DOHH2 (cell line): ENCODE measurements around the gene GPRC5D.

ENCODE experiments used
- H3F3A ChIP-seq: fragments of 200-600 bp; sonication (generic), shearing (Covaris generic); 2 replicates; pipeline ENCODE4 v1.6.0; 2016; ENCODE audit warnings: antibody characterized with exemption, mild to moderate bottlenecking; ENCODE audit not compliant: control insufficient read depth, insufficient read depth
- H3K27ac ChIP-seq: fragments of 200-600 bp; sonication (generic); 2 replicates; pipeline ENCODE4 v1.5.1; 2014; ENCODE audit warnings: low read depth, mild to moderate bottlenecking, low read length, moderate library complexity
- H3K27me3 ChIP-seq: fragments of 200-600 bp; sonication (generic); 2 replicates; pipeline ENCODE4 v1.6.1; 2014; ENCODE audit warnings: mild to moderate bottlenecking, low read length, mixed read lengths; ENCODE audit not compliant: control insufficient read depth
- H3K36me3 ChIP-seq: fragments of 200-600 bp; sonication (generic); 2 replicates; pipeline ENCODE4 v1.6.1; 2014; ENCODE audit warnings: mild to moderate bottlenecking, low read length, moderate library complexity, mixed read lengths; ENCODE audit not compliant: control insufficient read depth
- H3K4me1 ChIP-seq: fragments of 200-600 bp; sonication (generic); 2 replicates; pipeline ENCODE4 v1.6.1; 2014; ENCODE audit warnings: mild to moderate bottlenecking, low read length, mixed read lengths; ENCODE audit not compliant: control insufficient read depth
- H3K4me2 ChIP-seq: fragments of 200-600 bp; sonication (generic); 2 replicates; pipeline ENCODE4 v1.6.0; 2014; ENCODE audit warnings: mild to moderate bottlenecking, low read length, moderate library complexity
- H3K4me3 ChIP-seq: fragments of 200-600 bp; sonication (generic); 2 replicates; pipeline ENCODE4 v1.5.1; 2014; ENCODE audit warnings: mild to moderate bottlenecking, low read length, mixed read lengths
- H3K79me2 ChIP-seq: fragments of 200-600 bp; sonication (generic); 2 replicates; pipeline ENCODE4 v1.6.1; 2014; ENCODE audit warnings: mild to moderate bottlenecking, low read length, mixed read lengths; ENCODE audit not compliant: control insufficient read depth
- H3K9me2 ChIP-seq: fragments of 200-600 bp; sonication (generic); replicated peaks from 2 replicates; pipeline ENCODE4 v1.6.1; 2014; ENCODE audit warnings: mild to moderate bottlenecking, low read length, mixed read lengths; ENCODE audit not compliant: control insufficient read depth
- H3K9me3 ChIP-seq: fragments of 200-600 bp; sonication (generic); 2 replicates; pipeline ENCODE4 v1.6.1; 2014; ENCODE audit warnings: antibody characterized with exemption, low read length, mixed read lengths; ENCODE audit not compliant: control insufficient read depth, insufficient read depth
- H4K20me1 ChIP-seq: fragments of 200-600 bp; sonication (generic); 2 replicates; pipeline ENCODE4 v1.6.0; 2014; ENCODE audit warnings: low read depth, mild to moderate bottlenecking, antibody characterized with exemption, low read length, moderate library complexity; ENCODE audit not compliant: control insufficient read depth, insufficient read depth
- EZH2phosphoT487 ChIP-seq: fragments of 200-600 bp; sonication (generic); IDR thresholded peaks from 2 replicates; pipeline ENCODE4 v1.6.1; 2017; ENCODE audit warnings: borderline replicate concordance, mild to moderate bottlenecking, antibody characterized with exemption, low read length, moderate library complexity, mixed read lengths
- TF ChIP-seq, protein P1 (sequence below): fragments of 200-600 bp; sonication (generic); IDR thresholded peaks from one replicate; pipeline ENCODE4 v1.5.1; 2014; ENCODE audit warnings: antibody characterized with exemption, mild to moderate bottlenecking, low read depth, low read length; ENCODE audit not compliant: poor library complexity, severe bottlenecking

GPRC5D gene

DNA sequence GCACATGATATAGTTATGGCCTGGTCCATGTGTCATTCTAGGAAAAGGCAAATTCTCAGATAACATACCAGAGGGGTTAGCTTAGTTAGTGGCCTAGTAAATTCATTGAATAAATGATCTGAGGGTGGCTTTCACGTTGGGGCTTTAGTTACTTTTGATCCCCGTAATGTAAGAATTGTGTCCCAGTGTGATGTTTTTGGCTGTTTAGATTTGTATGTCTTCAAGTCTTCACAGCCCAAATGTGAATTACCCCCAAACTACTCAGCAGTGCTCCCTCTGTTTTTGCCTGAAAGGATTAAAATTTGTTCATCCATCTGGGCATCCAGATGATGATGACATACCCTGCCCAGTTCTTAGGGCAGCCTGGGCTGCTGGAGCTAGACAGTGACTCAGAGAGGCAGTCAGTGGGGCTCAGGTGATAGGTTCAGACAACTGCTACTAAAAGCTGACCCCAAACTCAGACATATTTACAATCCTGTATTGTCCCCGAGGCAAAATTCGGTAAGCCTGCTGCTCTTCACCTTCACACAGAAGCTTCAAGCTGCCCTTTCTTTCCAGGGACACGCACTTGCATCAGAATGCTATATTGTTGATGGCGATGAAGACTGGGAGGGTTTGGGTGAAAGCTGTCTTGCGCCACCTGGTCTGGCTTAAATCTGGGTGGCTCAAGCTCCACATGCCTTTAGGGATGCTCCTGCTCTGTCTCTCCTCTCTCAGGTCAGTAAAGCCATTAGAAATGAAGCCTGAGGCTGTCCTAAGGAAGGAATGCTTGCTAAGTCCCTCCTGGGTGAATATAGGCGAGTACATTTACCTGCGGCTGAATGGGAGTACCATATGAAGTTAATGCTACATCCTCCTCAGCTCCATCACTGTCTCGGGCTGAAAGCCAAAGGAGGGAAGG is 10.3 kb downstream of the GPRC5D start:
- H3K9me3 ChIP-seq, result no peaks in the 10 kb centered on the region
- no peaks in the 10 kb centered on the region for H3F3A ChIP-seq
- no peak overlapping the region for H3K27ac ChIP-seq
- H3K36me3 ChIP-seq, result no peaks in the 10 kb centered on the region
- H3K4me2 ChIP-seq, result no peak overlapping the region
- TF ChIP-seq EZH2phosphoT487, result no peak
- TF ChIP-seq, protein P1, sequence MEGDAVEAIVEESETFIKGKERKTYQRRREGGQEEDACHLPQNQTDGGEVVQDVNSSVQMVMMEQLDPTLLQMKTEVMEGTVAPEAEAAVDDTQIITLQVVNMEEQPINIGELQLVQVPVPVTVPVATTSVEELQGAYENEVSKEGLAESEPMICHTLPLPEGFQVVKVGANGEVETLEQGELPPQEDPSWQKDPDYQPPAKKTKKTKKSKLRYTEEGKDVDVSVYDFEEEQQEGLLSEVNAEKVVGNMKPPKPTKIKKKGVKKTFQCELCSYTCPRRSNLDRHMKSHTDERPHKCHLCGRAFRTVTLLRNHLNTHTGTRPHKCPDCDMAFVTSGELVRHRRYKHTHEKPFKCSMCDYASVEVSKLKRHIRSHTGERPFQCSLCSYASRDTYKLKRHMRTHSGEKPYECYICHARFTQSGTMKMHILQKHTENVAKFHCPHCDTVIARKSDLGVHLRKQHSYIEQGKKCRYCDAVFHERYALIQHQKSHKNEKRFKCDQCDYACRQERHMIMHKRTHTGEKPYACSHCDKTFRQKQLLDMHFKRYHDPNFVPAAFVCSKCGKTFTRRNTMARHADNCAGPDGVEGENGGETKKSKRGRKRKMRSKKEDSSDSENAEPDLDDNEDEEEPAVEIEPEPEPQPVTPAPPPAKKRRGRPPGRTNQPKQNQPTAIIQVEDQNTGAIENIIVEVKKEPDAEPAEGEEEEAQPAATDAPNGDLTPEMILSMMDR, result no peak
- no peaks in the 10 kb centered on the region; the same call in 1 of the 2 replicates for H3K27me3 ChIP-seq
- no peaks in the 10 kb centered on the region for H4K20me1 ChIP-seq
- H3K79me2 ChIP-seq, result no peaks in the 10 kb centered on the region
- H3K4me3 ChIP-seq, result no peak overlapping the region
- no peaks in the 10 kb centered on the region for H3K9me2 ChIP-seq
- H3K4me1 ChIP-seq, result no peaks in the 10 kb centered on the region

DNA sequence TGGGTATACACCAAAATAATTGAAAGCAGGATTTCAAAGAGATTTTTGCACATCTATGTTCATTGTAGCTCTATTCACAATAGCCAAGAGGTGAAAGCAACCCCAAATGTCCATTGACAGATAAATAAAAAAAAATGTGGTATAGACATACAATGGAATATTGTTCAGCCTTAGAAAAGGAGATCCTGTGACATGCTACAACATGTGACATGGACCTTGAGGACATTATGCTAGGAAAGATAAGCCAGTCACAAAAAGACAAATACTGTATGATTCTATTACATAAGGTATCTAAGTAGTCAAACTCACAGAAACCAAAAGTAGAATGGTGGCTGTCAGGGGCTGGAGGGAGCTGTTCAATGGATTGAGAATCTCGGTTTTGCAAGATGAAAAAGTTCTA is 12.1 kb downstream of the GPRC5D start:
- no peaks in the 10 kb centered on the region for H3K9me2 ChIP-seq
- no peaks in the 10 kb centered on the region for H3K79me2 ChIP-seq
- H3K27me3 ChIP-seq, result no peaks in the 10 kb centered on the region; the same call in 1 of the 2 replicates
- H3K36me3 ChIP-seq, result no peaks in the 10 kb centered on the region
- no peaks in the 10 kb centered on the region for H3K4me1 ChIP-seq
- no peaks in the 10 kb centered on the region for H3F3A ChIP-seq
- H3K4me3 ChIP-seq, result no peak overlapping the region
- no peaks in the 10 kb centered on the region for H3K9me3 ChIP-seq
- no peak overlapping the region for H3K27ac ChIP-seq
- H3K4me2 ChIP-seq, result no peak overlapping the region
- TF ChIP-seq, protein P1, result no peak
- TF ChIP-seq EZH2phosphoT487, result no peak
- H4K20me1 ChIP-seq, result no peaks in the 10 kb centered on the region

DNA sequence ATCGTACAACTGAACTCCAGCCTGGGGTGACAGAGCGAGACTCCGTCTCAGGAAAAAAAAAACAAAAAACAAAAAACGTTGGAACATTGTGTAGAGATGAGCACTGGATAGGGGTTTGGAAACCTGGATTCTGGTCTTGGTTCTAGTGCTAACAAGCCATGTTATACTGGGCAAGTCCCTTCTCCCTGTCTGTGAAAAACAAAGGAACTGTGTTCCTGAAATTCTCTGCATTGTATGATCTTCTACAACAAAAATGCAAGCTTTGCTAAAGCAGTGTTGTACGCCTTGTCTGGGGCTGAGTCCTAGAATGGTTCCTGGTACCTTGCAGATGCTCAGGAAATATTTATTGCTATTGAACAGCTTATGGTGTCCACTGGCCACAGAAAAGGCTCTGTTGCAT is 13.4 kb downstream of the GPRC5D start:
- no peaks in the 10 kb centered on the region for H3K36me3 ChIP-seq
- no peaks in the 10 kb centered on the region for H3K4me1 ChIP-seq
- no peaks in the 10 kb centered on the region for H3K79me2 ChIP-seq

More for the DNA sequence above, 13.4 kb downstream of the GPRC5D start:
- H3K27ac ChIP-seq, result no peak overlapping the region
- H3K9me2 ChIP-seq, result no peaks in the 10 kb centered on the region
- no peak overlapping the region for H3K4me3 ChIP-seq
- no peaks in the 10 kb centered on the region for H4K20me1 ChIP-seq
- H3F3A ChIP-seq, result no peaks in the 10 kb centered on the region
- TF ChIP-seq, protein P1, result no peak
- TF ChIP-seq EZH2phosphoT487, result no peak
- no peak overlapping the region for H3K4me2 ChIP-seq
- no peaks in the 10 kb centered on the region for H3K9me3 ChIP-seq
- H3K27me3 ChIP-seq, result no peaks in the 10 kb centered on the region; the same call in 1 of the 2 replicates
